ENCODE data around the gene COL13A1. TPM values are rescaled to one million over a fixed set of nuclear protein-coding genes. Genes with fewer than 3 reads are reported as not detected.

Gene COL13A1
- total RNA-seq, 1 donor from 2014 or later, result not detected

DNA sequence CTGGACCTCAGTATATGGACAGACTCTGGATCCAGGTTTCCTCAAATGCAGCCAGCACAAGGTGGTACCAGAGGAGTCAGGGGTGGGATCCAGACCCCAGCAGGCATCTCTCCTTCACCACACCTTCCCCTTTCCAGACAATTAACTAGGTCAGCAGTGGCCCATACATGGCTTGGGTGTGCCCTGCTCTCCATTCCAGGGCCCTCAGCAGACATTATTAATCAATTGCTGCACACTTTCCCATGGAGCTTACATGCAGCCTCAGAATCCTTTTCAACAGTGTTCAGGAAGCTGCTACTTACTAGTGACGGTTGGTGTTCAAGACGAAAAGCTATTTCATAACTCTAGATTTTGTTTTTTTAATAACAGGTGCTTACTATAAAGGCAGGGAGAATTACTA, 6.0 kb downstream of the COL13A1 start:
- H3K36me3 ChIP-seq, result no peaks in the 10 kb centered on the region

DNA sequence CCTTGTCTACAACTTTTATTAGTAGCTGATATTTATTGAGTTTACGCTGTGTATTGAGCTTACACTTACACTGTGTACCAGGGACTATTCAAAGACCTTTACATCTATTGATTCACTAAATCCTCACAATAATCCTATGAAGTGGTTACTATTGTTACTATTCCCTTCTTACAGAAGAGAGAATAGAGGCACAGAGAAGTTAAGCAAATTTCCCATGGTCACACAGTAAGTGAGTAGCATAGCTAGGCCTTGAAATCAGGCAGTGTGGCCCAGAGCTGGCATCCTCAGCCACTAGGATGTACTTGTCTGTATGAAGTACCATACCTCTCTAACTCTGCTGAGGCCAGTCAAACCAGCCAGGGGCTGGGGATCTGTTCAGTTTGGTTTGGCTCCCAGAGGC, 7.6 kb downstream of the COL13A1 start:
- H3K27me3 ChIP-seq, result no peaks in the 10 kb centered on the region
- intact Hi-C loops (cut with DNase I), result loop anchor here (10.0 kb wide), 2 partner anchors 105 to 165 kb away; no protein-coding TSS in a partner anchor
- H3K9me3 ChIP-seq, result no peaks in the 10 kb centered on the region
- H3K36me3 ChIP-seq, result no peaks in the 10 kb centered on the region
- TF ChIP-seq POLR2A (IDR thresholded peaks at IDR 0.05), result no peak
- TF ChIP-seq POLR2AphosphoS5 (IDR thresholded peaks at IDR 0.05; ENCODE audit: insufficient read depth in 1 of 2, low read depth in 1 of 2), result no peak
- TF ChIP-seq, protein P1, sequence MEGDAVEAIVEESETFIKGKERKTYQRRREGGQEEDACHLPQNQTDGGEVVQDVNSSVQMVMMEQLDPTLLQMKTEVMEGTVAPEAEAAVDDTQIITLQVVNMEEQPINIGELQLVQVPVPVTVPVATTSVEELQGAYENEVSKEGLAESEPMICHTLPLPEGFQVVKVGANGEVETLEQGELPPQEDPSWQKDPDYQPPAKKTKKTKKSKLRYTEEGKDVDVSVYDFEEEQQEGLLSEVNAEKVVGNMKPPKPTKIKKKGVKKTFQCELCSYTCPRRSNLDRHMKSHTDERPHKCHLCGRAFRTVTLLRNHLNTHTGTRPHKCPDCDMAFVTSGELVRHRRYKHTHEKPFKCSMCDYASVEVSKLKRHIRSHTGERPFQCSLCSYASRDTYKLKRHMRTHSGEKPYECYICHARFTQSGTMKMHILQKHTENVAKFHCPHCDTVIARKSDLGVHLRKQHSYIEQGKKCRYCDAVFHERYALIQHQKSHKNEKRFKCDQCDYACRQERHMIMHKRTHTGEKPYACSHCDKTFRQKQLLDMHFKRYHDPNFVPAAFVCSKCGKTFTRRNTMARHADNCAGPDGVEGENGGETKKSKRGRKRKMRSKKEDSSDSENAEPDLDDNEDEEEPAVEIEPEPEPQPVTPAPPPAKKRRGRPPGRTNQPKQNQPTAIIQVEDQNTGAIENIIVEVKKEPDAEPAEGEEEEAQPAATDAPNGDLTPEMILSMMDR (IDR thresholded peaks at IDR 0.05), result no peak
- H3K4me1 ChIP-seq, result no peaks in the 10 kb centered on the region
- no peak overlapping the region for H3K27ac ChIP-seq
- no peak for DNase-seq (ENCODE audit: extremely low spot score in 2 of 2)
- H3K4me3 ChIP-seq, result no peak overlapping the region

More for the DNA sequence above, 6.0 kb downstream of the COL13A1 start:
- TF ChIP-seq, protein P1 (IDR thresholded peaks at IDR 0.05), result no peak
- TF ChIP-seq POLR2A (IDR thresholded peaks at IDR 0.05), result no peak
- TF ChIP-seq POLR2AphosphoS5 (IDR thresholded peaks at IDR 0.05; ENCODE audit: insufficient read depth in 1 of 2, low read depth in 1 of 2), result no peak
- peaks cover 7% of the 10 kb centered on the region for H3K4me1 ChIP-seq
- H3K27me3 ChIP-seq, result no peaks in the 10 kb centered on the region
- intact Hi-C loops (cut with DNase I), result loop anchor here (10.0 kb wide), 2 partner anchors 107 to 163 kb away; no protein-coding TSS in a partner anchor
- DNase-seq (ENCODE audit: extremely low spot score in 2 of 2), result no peak
- no peak overlapping the region for H3K4me3 ChIP-seq
- H3K9me3 ChIP-seq, result no peaks in the 10 kb centered on the region
- no peak overlapping the region for H3K27ac ChIP-seq

DNA sequence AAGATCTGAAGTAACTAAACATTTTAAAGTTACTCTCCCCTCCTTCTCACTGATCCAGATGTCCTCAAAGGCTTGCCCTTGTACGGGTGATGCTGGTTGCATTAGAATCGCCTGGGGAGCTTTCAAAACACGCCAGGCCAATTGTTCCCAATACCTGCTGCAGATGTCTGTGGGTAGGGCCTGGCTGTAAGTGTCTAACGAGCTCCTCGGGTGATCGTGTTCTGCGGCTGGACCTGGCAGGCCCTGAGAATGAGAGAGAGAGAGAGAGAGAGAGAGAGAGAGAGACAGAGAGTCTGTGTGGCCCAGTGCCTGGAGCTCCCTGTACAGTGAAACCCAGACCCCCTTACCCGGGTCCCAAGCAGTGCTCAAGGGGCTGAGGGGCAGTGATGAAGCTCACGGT, 8.4 kb downstream of the COL13A1 start:
- Histone ChIP-seq H3K27me3 (no peaks in the 10 kb centered on the region), H3K4me3 (no peak overlapping the region), H3K36me3 (no peaks in the 10 kb centered on the region), H3K4me1 (no peaks in the 10 kb centered on the region), H3K27ac (no peak overlapping the region), H3K9me3 (no peaks in the 10 kb centered on the region)
- DNase-seq (ENCODE audit: extremely low spot score in 2 of 2), result no peak
- intact Hi-C loops (cut with DNase I), result no loop called here
- TF ChIP-seq, protein P1 (IDR thresholded peaks at IDR 0.05), result no peak
- no peak for TF ChIP-seq POLR2A (IDR thresholded peaks at IDR 0.05)
- no peak for TF ChIP-seq POLR2AphosphoS5 (IDR thresholded peaks at IDR 0.05; ENCODE audit: insufficient read depth in 1 of 2, low read depth in 1 of 2)

DNA sequence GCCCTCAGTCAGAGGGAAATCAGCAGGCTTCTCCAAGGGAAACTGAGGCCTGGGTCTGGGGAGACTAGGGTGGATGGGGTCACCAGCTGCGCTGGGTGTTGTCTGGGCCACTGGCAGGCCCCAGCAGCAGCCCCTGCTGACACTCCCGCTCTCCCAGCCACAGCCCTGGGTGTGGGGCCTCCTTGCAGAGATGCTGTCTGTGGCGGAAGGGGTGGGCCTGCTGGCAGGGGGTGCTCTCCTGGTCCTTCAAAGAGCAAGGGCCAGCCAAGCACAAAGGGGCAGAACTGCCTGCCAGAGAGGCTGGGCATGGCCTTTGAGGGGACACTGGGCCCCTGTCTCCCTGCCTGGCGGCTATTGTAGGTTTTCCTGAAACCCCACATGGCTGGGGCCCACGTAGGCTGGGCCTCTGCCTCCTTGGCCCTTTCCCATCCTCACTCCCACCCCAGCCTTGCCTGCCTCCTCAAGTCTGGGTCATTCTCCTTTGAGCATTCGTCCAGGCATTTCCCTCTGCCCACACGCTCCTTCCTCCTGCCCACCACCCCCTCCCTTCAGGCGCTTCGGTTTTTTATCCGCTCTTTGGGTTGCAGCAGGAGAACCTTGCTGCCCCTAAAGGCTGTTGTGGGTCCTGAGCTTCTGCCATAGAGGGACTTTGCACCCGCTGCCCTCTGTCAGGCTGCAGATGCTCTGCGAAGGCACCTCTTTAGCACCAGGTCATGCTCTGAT, 9.1 kb downstream of the COL13A1 start:
- Histone ChIP-seq H3K4me3 (no peak overlapping the region), H3K4me1 (no peaks in the 10 kb centered on the region), H3K9me3 (no peaks in the 10 kb centered on the region), H3K27me3 (no peaks in the 10 kb centered on the region), H3K27ac (no peak overlapping the region), H3K36me3 (no peaks in the 10 kb centered on the region)
- intact Hi-C loops (cut with DNase I), result no loop called here
- DNase-seq (ENCODE audit: extremely low spot score in 2 of 2), result no peak
- TF ChIP-seq, protein P1 (IDR thresholded peaks at IDR 0.05), result no peak
- no peak for TF ChIP-seq POLR2A (IDR thresholded peaks at IDR 0.05)
- TF ChIP-seq POLR2AphosphoS5 (IDR thresholded peaks at IDR 0.05; ENCODE audit: insufficient read depth in 1 of 2, low read depth in 1 of 2), result no peak

DNA sequence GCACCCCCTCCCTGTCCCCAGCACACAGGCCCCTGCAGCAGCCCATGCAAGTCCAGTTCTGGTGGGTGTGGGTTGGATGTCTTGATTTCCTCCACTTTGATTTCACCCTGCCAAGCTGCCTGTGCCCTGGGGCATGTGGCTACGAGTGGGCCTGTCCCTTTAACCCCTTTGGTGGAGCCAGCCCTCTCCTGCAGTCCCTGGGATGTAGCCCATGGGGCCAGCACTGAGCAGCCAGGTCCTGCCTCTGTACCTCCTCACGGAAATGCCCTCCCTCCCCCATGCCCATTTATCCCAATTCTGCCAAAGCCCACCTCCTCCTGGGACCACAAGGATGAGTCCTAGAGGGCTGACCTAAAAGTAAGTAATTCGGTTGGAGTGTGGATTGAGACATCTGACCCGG, 11.9 kb downstream of the COL13A1 start:
- intact Hi-C loops (cut with DNase I), result no loop called here
- Histone ChIP-seq H3K36me3 (no peaks in the 10 kb centered on the region), H3K9me3 (no peaks in the 10 kb centered on the region), H3K4me3 (no peak overlapping the region), H3K4me1 (no peaks in the 10 kb centered on the region), H3K27ac (no peak overlapping the region), H3K27me3 (no peaks in the 10 kb centered on the region)
- DNase-seq (ENCODE audit: extremely low spot score in 2 of 2), result no peak
- TF ChIP-seq POLR2A (IDR thresholded peaks at IDR 0.05), result no peak
- TF ChIP-seq, protein P1 (IDR thresholded peaks at IDR 0.05), result no peak
- TF ChIP-seq POLR2AphosphoS5 (IDR thresholded peaks at IDR 0.05; ENCODE audit: insufficient read depth in 1 of 2, low read depth in 1 of 2), result no peak

Data from vagina (tissue), 2 donors.